Central memory CD4-positive, alpha-beta T cell (primary cell): Measurements from ENCODE around the gene TTC28.
"Not testable (repeated sequence)": the region's sequence is repeated elsewhere in the genome, so short reads cannot be mapped to it uniquely, and the experiment has no call there.

Experiments used
- DNase-seq: peaks from one replicate; pipeline ENCODE4 v3.0.0; 2022

The TTC28 gene

DNA sequence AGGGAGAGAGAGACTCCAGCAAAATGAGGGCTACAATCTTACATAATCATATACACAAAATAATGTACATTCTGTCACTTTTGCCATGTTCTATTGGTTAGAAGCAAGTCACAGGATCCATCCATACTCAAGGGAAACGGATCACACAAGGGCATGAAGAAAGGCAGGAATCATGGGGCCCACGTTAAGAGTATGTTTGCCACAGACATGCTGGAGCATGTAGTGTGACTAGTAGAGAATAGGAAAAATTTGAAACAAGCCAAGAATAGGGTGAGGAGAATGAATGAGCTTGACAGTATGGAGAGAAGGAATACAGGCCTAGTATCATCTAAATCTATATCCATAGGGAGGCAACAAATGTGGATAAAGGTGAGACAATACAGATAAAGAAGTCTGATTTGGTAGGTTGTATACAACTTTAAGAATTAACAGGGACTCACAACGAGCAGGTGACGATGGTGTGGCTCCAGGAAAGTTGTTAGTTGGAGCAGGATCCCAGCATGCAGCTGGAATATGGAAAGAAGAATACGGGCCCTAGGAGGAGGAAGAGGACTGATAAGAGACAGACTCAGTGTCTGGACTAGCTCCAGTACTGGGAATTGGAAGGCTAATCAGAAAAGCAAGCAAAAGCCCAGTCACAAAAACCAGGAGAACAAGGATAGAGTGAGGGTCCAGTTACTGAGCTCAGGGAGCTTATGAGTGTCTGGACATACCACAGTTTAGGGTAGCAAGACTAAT, 458.8 kb downstream of the TTC28 start:
- DNase-seq: no peak

DNA sequence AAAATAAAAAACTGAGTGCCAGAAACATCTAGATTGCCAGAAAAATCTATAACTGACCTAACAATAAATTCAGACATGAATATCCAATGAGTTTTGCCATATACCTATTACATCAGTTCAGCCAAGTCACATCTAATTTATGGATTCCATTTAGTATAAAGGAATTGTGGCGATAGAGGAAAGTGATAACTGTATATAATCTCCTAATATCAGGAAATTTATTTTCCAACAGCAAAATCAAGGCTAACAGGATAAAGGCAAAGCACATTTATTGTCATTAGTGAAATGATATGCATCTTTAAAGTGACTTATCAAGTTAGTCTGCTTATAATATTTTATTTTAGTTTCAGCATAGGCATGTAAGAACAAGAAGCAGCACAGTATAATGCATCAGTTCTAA, 462.4 kb downstream of the TTC28 start:
- DNase-seq: no peak

DNA sequence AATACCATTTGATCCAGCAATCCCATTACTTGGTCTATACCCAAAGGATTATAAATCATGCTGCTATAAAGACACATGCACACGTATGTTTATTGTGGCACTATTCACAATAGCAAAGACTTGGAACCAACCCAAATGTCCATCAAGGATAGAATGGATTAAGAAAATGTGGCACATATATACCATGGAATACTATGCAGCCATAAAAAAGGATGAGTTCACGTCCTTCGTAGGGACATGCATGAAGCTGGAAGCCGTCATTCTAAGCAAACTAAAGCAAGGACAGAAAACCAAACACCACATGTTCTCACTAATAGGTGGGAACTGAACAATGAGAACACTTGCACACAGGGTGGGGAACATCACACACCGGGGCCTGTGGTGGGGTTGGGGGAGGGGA, 464.9 kb downstream of the TTC28 start:
- DNase-seq: not testable (repeated sequence)

DNA sequence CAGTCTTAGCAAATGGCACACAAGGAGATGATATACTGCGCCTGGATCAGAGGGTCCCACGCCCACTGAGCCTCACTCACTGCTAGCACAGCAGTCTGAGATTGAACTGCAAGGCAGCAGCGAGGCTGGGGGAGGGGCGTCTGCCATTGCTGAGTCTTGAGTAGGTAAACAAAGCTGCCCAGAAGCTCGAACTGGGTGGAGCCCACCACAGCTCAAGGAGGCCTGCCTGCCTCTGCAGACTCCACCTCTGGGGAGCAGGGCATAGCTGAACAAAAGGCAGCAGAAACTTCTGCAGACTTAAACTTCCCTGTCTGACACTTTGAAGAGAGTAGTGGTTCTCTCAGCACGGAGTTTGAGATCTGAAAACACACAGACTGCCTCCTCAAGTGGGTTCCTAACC, 470.2 kb downstream of the TTC28 start:
- DNase-seq: not testable (repeated sequence)

DNA sequence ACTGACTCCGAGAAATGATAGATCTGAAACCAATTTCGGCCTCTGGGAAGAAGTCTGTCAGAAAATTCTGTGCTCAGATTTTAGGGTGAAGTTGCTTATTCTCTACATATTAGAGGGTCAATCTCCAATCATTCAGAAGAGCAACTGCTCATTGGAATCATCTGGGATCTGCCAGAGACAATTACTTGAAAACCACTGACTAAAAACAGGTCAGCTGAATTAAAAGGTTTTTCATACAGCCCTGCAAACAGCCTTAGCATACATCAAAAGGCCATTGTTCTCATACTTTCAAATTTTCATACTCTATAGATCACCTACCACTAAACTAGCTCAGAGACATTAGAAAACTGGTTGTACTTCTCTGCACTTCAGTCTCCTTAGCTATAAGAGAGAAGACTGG, 470.9 kb downstream of the TTC28 start:
- no peak for DNase-seq

DNA sequence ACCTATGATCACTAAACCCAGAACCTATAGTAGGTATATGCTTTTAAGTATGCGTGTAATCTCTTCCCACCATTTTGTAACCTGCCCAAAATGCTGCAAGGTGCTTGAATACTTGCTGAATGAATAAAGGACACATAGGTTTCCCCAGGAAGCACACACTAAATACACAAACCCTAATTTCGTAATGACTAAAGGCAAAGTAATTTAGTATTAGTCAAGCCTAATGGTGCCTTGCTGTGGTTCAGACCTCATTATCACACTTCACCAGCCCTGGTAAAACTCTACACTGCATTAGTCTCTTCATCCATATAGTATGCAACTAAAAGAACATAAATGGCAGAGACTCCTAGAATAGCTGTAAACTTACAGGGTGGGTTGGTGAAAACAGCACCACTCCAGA, 471.6 kb downstream of the TTC28 start:
- DNase-seq: no peak

DNA sequence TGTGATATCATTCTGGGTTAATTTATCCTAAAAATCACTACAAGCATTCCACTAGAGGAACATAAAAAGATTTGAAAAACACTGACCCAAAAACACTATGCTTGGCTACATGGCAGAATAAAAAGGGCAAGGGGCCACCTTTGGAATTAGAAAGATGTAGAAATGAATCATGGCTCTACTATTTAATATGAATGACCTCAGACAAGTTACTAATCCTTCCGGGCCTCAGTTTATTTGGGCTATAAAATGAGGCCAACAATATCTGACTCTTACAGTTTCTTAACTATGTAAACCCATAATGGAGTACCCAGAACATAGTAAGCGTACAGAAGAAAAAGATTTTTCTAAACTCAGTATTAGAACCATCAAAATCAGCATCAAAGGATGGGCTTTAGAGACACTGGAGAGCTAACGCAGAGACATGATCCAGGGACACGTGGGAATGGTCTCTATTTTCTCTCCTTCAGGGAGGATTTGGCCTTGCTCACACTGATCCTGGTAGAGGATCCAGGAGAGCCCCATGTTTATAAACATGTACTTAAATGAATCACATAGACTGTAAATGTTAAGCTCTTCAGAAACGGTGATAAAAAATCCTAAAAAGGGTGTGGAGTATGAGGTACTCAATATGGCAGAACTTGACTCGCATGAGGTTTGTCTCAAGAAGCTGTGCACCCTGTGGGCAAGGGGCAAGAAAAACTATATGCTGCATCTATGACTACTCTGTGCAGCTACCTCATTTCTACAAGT, 472.2 kb downstream of the TTC28 start:
- DNase-seq: no peak

DNA sequence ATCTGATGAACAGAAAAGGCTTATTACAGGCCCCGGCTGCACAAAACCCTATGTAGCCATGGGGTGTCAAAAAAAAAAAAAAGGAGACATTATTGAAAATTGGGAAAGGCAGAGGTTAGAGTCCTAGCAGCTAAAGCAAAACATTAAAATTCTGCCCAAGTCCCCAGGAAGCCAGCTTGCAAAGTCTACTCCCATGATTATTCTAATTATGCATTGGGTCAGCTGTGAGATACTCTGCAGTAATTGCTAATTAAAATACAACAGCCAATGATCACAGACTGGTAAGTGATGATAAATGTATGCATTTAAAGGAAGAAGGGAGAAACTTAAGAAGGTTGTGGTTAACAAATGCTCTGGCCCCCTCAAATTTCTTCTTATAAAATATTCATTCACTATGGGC, 473.7 kb downstream of the TTC28 start:
- DNase-seq: no peak

DNA sequence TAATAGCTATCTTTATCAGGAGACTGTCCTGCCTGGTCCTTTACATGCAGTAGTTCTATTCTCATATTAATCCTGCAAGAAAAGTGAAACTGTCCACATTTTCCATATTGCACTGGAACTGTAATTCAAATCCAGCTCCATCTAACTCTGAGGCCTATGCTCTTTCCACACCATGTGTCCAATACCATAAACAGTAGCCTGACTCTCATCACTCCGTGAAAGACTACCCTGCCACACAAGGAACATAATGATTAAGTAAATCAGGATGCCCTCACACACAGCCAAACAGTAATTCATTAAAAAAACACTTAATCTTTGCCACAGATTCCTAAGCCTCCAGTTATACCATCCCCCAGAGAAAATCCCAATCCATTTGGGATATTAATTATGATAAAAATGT, 475.3 kb downstream of the TTC28 start:
- DNase-seq: no peak

DNA sequence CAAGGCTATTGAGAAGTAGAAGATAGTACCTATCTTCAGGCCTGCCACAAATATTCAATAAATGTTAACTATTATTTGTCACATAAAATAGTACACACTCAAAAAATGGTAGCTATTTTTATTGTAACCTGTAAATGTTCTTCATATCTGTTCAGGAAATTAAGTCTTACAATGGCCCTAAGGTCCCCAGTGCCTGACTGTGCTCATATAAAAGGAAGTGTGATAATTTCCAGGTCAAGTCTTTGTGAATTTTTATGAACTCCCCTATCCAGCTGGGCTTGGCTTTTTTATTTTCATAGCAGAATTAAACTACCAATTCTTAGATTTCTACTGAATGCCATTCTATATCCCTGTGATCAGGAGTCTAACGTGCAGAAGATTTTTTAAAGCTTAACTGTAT, 476.4 kb downstream of the TTC28 start:
- no peak for DNase-seq

DNA sequence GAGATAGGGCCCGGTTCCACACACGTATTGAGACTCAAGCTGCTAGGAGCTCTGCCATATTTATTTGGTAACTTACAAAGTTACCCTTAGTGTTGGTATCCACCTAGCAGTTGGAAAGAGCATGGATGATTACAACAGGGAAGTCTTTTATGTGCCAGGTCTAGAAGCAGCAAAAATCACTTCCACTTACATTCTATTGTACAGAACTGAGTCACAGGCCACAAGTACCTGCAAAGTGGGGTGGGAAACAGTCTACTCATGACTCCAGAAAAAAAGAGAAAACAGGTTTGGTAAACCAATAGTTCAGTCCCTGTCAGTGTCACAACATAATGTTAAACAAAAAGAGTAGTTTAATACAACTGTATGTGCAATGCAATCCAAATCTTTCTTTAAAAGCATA, 480.9 kb downstream of the TTC28 start:
- no peak for DNase-seq

DNA sequence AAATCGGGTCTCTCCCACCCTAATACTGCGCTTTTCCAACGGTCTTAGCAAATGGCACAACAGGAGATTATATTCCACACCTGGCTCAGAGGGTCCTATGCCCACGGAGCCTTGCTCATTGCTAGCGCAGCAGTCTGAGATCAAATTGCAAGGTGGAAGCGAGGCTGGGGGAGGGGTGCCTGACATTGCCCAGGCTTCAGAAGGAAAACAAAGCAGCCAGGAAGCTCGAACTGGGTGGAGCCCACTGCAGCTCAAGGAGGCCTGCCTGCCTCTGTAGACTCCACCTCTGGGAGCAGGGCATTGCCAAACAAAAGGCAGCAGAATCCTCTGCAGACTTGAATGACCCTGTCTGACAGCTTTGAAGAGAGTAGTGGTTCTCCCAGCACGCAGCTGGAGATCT, 488.1 kb downstream of the TTC28 start:
- DNase-seq: not testable (repeated sequence)

DNA sequence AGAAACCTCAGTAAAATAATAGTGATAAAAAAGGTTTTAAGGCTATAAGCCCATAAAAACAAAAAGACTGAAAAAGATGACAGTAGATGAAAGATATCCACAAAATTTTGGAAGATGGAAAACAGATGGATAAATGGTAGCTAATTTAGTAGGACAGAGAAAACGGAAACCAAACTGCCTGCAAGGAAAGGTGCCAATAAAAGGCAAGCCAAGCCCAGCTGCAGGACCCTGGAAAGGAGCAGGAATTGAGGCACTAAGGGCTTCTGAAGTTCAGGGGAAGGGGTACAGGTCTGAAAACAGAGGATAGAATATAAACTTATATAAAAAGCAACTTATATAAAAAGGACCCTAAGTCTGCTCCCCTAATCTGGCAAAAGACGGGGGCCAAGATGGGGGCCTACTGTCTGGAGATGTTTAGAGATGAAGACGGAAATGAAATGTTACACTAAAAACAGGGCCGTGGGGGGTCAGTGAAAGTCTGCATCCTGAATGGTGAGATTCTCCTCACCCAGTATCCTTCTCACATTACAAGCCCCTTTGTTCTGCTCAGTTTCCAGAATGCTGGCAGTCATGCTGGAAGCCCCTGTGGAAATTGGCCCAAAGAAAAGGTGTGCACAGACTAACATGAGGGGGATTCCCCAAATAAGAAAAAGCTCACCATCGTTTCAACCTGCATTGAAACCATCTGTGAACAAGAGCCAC, 491.3 kb downstream of the TTC28 start:
- DNase-seq: no peak

DNA sequence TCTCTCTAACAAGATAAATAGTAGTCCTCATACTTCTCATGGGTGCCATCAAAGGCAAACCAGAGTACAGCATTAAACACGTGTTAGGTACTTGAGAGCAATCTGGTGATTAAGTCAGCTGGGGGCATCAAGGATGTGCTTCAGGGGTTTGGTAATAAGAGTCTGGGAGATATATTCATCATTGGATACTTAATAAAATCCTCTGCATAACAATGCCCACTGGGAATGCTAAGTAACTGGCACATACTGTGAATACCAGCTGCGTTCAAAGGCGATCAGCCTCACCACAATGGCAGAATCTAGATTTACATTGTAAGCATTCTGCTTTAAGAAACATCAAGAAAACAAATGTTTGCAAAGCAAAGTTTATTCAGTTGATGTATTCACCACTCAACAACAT, 492.0 kb downstream of the TTC28 start:
- DNase-seq: no peak

DNA sequence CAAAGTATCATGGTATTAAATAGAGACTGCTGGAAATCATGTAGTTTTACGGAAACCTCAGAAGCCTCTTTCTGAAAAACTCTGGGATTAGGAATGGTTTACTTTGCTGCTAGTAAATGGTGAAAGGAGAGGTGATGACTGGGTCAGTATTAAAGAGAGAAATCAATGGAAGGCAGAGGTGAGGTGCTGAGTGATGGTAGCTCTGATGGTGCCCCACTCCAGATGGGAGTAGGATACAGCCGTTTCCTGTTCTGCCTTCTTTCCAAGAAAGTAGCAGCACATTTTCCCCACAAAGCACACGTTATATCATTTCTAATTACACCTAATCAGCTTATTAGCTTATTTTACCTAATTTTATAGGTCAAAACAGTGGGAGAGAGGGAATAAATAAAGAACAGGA, 493.0 kb downstream of the TTC28 start:
- no peak for DNase-seq

DNA sequence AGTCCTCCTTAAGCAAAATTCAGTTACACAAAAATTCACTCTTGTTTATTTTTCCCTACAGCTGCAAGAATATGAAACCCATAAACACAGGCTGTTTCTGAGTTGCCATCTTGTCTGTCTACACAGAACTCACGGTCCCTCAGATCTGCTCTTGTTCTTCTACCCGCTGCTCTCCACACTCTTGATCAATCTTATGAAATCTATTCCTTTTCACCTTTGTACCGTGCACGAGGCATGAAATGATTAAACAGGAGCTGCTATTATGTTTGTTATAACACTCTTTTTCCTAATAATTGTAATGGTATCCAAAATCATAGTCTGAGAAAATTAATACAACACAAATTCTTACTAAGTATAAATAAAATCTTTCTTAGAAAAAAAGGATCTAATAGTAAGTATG, 494.5 kb downstream of the TTC28 start:
- no peak for DNase-seq

DNA sequence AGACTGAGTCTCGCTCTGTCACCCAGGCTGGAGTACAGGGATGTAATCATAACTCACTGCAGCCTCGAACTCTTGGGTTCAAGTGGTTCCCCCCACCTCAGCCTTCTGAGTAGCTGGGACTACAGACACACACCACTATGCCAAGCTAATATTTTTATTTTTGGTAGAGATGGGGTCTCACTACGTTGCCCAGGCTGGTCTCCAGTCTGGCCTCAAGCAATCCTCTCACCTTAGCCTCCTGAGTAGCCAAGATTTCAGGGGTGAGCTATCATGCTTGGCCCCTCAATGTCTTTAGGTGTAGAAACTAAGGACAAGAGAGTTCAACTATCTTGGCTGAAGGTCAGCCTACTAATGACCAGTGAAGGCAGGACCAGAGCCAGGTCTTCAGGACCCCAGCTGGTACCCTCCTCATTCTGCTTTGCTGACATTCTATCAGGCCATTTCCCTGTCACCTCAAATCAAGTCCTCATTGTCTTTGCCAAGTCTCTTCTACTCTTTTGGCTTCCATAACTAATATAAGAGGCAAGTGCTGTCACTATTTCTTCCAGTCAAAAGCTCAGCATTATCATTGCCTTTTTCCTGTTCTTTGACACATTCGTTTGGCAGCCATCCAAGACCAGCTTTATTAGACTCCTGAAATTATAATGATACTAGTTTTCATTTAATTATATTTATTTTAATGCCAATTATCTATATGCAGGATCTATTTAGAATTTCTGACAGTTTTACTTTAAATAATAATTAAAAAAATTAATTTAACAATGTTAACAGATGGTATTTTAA, 496.4 kb downstream of the TTC28 start:
- DNase-seq: no peak

DNA sequence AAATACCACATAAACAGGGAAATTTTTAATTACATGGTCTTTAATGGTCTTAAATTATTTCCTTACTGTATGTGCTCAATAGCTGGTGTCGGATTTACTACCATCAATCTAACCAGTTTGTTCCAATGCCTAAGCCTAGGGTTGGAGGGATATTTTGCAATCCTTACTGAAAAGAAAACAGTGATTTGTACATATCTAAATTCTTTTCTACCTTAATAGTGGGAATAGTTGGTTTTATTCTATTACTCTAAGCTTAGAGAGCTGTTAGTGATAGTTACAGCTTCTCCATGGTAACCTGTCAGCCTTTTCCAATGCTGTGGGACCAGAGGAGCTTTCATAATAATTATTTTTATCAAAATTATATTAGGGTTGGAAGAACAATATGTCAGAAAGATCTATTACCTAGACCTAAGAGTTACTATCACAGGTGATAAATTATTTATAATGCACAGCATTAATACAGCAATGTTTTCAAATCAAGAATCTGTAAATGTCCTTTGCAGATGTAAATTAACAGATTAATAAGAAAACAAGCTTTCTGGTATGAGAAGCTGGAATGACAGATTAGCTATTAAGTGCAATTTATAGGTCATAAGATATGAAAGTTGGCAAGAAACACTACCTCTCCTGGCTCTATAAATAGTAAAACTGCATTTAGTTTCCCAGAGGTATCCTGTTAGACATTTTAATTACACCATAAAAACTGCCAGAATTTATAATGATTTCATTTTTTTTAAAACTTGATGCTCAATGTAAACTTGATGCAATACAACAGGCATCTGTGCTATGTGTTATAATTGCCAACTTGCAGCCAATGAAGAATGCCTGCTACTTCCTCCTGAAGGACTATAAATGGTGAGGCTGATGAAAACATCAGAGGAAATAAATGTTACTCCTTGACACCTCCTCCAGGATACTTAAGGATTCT, 498.6 kb downstream of the TTC28 start:
- DNase-seq: no peak

DNA sequence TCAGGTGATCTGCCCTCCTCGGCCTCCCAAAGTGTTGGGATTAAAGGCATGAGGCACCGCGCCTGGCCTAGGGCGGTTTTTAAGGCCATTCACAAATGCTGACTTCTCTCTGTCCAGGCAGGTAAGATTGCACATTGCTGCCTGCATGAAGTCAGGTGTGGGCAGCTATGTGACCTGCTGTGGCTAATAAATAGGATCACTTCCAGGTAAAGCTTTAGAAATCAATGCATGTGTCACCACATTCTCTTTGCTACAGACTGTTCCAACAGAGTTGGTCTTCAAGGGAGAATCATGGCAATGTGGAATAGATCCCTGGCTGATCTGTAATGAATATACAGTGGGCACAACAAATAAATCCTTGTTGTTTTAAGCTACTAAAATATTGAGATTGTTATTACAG, 500.2 kb downstream of the TTC28 start:
- no peak for DNase-seq

DNA sequence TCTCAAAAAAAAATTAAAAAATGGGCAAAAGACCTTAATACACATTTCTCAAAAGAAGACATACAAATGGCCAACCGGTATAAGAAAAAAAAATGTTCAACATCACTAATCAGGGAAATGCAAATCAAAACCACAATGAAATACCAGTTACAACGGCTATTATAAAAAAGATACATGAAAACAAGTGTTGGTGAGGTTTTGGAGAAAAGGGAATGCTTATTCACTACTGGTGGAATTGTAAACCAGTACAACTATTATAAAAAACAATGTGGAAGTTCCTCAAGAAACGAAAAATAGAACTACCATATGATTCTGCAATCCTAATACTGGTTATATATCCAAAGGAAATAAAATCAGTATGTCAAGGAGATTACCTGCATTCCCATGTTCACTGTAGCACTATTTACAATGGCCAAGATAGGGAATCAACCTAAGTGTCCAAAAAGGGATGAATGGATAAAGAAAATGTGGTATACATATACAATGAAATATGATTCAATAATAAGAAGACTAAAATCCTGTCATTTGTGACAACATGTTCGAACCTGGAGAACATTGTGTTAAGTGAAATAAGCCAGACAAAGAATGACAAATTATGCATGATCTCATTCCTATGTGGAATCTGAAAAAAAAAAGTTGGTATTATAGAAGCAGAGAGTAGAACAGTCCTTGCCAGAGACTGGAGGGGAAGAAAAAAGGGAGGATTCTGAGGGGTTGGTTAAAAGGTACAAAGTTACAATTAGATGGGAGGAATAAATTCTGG, 503.7 kb downstream of the TTC28 start:
- no peak for DNase-seq

DNA sequence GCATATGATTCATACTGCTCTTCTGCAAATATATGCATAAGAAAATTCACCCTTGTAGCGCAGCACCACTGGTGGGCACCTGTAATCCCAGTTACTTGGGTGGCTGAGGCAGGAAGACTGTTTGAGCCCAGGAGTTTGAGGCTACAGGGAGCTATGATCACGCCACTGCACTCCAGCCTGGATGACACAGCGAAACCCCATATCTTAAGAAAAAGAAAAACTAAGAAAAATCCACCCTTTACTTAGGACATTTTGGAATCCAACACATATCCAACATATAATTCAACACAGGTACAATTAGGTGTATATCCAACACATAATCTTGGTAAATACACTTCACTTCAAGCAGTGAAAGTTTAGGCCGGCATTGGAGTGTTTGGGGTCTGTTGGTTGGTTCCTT, 505.1 kb downstream of the TTC28 start:
- DNase-seq: no peak
